Endodermal cell (in vitro differentiated cells): ENCODE data around the gene KIF16B. TPM values are rescaled to one million over a fixed set of nuclear protein-coding genes. Genes with fewer than 3 reads are reported as not detected.

Experiments used
- DNase-seq: peaks from one replicate; pipeline ENCODE4 v3.0.0-alpha.2; 2017
- H3K27ac ChIP-seq: 2 replicates; pipeline ENCODE4 v1.5.1; 2013; ENCODE audit warnings: mild to moderate bottlenecking, low read depth, low read length, moderate library complexity
- H3K27me3 ChIP-seq: 2 replicates; pipeline ENCODE4 v1.6.1; 2013; ENCODE audit warnings: mild to moderate bottlenecking, low read length, moderate library complexity; ENCODE audit not compliant: insufficient read depth, control insufficient read depth, poor library complexity, severe bottlenecking
- H3K36me3 ChIP-seq: 2 replicates; pipeline ENCODE4 v1.7.0; 2013; ENCODE audit warnings: mild to moderate bottlenecking, low read length, moderate library complexity; ENCODE audit not compliant: control insufficient read depth, insufficient read depth
- H3K4me1 ChIP-seq: one replicate; pipeline ENCODE4 v1.7.0; 2013; ENCODE audit warnings: low read length; ENCODE audit not compliant: control insufficient read depth, insufficient read depth
- H3K4me3 ChIP-seq: 2 replicates; pipeline ENCODE4 v1.5.1; 2013; ENCODE audit warnings: mild to moderate bottlenecking, low read length, moderate library complexity
- H3K9ac ChIP-seq: 2 replicates; pipeline ENCODE4 v1.6.1; 2013; ENCODE audit warnings: mild to moderate bottlenecking, low read length, moderate library complexity; ENCODE audit not compliant: poor library complexity, severe bottlenecking; ENCODE audit errors: extremely low read depth
- H3K9me3 ChIP-seq: 2 replicates; pipeline ENCODE4 v1.6.1; 2013; ENCODE audit warnings: mild to moderate bottlenecking, low read length, moderate library complexity; ENCODE audit not compliant: control insufficient read depth
- H3K27ac Mint-ChIP-seq: 2 replicates; pipeline ENCODE4 v1.8.0; 2020; ENCODE audit warnings: mixed read lengths
- H3K27me3 Mint-ChIP-seq: 2 replicates; pipeline ENCODE4 v1.8.0; 2021; ENCODE audit warnings: mild to moderate bottlenecking, mixed read lengths; ENCODE audit not compliant: insufficient read depth
- H3K36me3 Mint-ChIP-seq: 2 replicates; pipeline ENCODE4 v1.8.0; 2020; ENCODE audit warnings: low read depth, mixed read lengths
- H3K4me1 Mint-ChIP-seq: 2 replicates; pipeline ENCODE4 v1.8.0; 2020; ENCODE audit warnings: mixed read lengths
- H3K4me3 Mint-ChIP-seq: 2 replicates; pipeline ENCODE4 v1.8.0; 2020; ENCODE audit warnings: mild to moderate bottlenecking, moderate library complexity, mixed read lengths
- H3K9me3 Mint-ChIP-seq: 2 replicates; pipeline ENCODE4 v1.8.0; 2020; ENCODE audit warnings: mild to moderate bottlenecking, mixed read lengths
- WGBS, 2 experiments: methylation state at CpG; one replicate each; pipeline versions ENCODE4 v1.1.5 to v1.1.7; 2013; ENCODE audit warnings: missing lambda C conversion rate in 2 of 2, mixed read lengths in 1 of 2; ENCODE audit not compliant: insufficient coverage in 1 of 2, insufficient read length in 1 of 2; 5-methylcytosine and 5-hydroxymethylcytosine counted together
- total RNA-seq, 2 donors: library from RNA; stranded (reverse); fragmentation: NEBNext Ultra II Directional in 1 of 2; extraction: Animal tissue kit (Norgen Biotek cat#: 25700) in 1 of 2; gene quantifications; 2 replicates in 1 of 2; 3 replicates in 1 of 2; pipeline ENCODE4 v1.2.1, GENCODE V29; 2021
- TF ChIP-seq, protein P1 (sequence below): fragments of 200-600 bp; sonication (generic); conservative IDR thresholded peaks from 2 replicates; pipeline ENCODE4 v1.5.0; 2021; ENCODE audit warnings: antibody characterized with exemption, mild to moderate bottlenecking

KIF16B gene
- total RNA-seq, 2 donors from 2014 or later = 17.3 to 18.8 TPM

GRCh38 chr20:16479666-16480065, 93.6 kb downstream of the KIF16B start:
- Histone ChIP-seq H3K4me1 (peaks cover 2% of the 10 kb centered on the region), H3K27ac (no peak overlapping the region), H3K9ac (no peak overlapping the region), H3K4me3 (no peak overlapping the region), H3K27me3 (no peaks in the 10 kb centered on the region), H3K36me3 (peaks cover 7% of the 10 kb centered on the region), H3K9me3 (no peaks in the 10 kb centered on the region)
- Mint-ChIP-seq H3K36me3 (peaks cover 19% of the 10 kb centered on the region), H3K27ac (no peak overlapping the region), H3K4me1 (peaks cover 12% of the 10 kb centered on the region), H3K9me3 (no peaks in the 10 kb centered on the region), H3K27me3 (no peaks in the 10 kb centered on the region), H3K4me3 (no peak overlapping the region)
- TF ChIP-seq, protein P1, sequence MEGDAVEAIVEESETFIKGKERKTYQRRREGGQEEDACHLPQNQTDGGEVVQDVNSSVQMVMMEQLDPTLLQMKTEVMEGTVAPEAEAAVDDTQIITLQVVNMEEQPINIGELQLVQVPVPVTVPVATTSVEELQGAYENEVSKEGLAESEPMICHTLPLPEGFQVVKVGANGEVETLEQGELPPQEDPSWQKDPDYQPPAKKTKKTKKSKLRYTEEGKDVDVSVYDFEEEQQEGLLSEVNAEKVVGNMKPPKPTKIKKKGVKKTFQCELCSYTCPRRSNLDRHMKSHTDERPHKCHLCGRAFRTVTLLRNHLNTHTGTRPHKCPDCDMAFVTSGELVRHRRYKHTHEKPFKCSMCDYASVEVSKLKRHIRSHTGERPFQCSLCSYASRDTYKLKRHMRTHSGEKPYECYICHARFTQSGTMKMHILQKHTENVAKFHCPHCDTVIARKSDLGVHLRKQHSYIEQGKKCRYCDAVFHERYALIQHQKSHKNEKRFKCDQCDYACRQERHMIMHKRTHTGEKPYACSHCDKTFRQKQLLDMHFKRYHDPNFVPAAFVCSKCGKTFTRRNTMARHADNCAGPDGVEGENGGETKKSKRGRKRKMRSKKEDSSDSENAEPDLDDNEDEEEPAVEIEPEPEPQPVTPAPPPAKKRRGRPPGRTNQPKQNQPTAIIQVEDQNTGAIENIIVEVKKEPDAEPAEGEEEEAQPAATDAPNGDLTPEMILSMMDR = no peak
- no peak for DNase-seq
- WGBS, 2 experiments = 90 to 91% methylated on average over 1 to 3 of the region's 3 CpGs

- no peak overlapping the region for H3K4me3 Mint-ChIP-seq
- H3K4me1 Mint-ChIP-seq = peaks cover 12% of the 10 kb centered on the region
- no peak for DNase-seq
- Histone ChIP-seq H3K27ac (no peak overlapping the region), H3K27me3 (no peaks in the 10 kb centered on the region), H3K4me1 (peaks cover 2% of the 10 kb centered on the region), H3K9me3 (no peaks in the 10 kb centered on the region), H3K36me3 (no peaks in the 10 kb centered on the region), H3K9ac (no peak overlapping the region), H3K4me3 (no peak overlapping the region)
- no peaks in the 10 kb centered on the region for H3K27me3 Mint-ChIP-seq
- no peak overlapping the region for H3K27ac Mint-ChIP-seq
- TF ChIP-seq, protein P1 = no peak
- H3K9me3 Mint-ChIP-seq = no peaks in the 10 kb centered on the region
- H3K36me3 Mint-ChIP-seq = peaks cover 12% of the 10 kb centered on the region
- 94 to 98% methylated on average over 5 of the region's 5 CpGs for WGBS, 2 experiments
Observed at GRCh38 chr20:16477632-16478031, 95.6 kb downstream of the KIF16B start.

DNA sequence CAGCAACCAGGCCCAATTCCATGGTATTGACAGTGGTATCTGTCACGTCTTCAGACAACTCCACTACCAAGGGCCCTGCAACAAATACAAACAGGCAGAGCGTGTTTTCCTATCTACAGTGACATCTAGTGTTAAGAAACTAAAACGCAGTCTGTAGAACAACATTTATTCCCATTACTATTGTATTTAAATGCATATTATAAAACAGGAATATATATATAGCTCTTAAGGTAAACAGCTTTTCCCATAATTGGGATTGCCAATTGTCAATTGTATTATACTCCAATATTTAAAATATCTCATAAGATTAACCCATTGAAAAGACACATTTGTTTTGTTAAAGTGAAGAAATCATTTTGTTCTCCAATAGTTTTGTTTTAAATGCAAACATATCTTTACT, 97.2 kb downstream of the KIF16B start:
- TF ChIP-seq, protein P1 = peak; percentile 81
- no peak overlapping the region for H3K27ac ChIP-seq
- no peaks in the 10 kb centered on the region for H3K9me3 ChIP-seq
- no peaks in the 10 kb centered on the region for H3K27me3 ChIP-seq
- peaks cover 13% of the 10 kb centered on the region for H3K36me3 Mint-ChIP-seq
- H3K4me1 Mint-ChIP-seq = peaks cover 12% of the 10 kb centered on the region
- H3K4me1 ChIP-seq = peaks cover 2% of the 10 kb centered on the region
- H3K9me3 Mint-ChIP-seq = no peaks in the 10 kb centered on the region
- H3K27ac Mint-ChIP-seq = no peak overlapping the region
- H3K4me3 ChIP-seq = no peak overlapping the region
- WGBS, 2 experiments = 29% methylated on average over 2 of the region's 3 CpGs; no CpG with 5 or more reads in 1 of the 2 experiments
- no peaks in the 10 kb centered on the region for H3K27me3 Mint-ChIP-seq
- no peak overlapping the region for H3K9ac ChIP-seq
- H3K4me3 Mint-ChIP-seq = no peak overlapping the region
- H3K36me3 ChIP-seq = no peaks in the 10 kb centered on the region
- DNase-seq = no peak
